SHP77 treated with DMSO at 0.1 percent for 48 hours (cell line): ENCODE results near the gene ANKRD11.
A peak's percentile ranks its signal among the peaks of the same experiment; 100 is the strongest.
"Not testable (repeated sequence)": the region's sequence is repeated elsewhere in the genome, so short reads cannot be mapped to it uniquely, and the experiment has no call there.

Experiments used
- DNase-seq: peaks from one replicate; lab custom pipeline; 2025; lab: John Stamatoyannopoulos, UW

ANKRD11 gene

GRCh38 chr16:89264800-89265550, 225.4 kb downstream of the ANKRD11 start:
- DNase-seq: no peak

GRCh38 chr16:89261691-89262563, 228.4 kb downstream of the ANKRD11 start:
- DNase-seq: no peak

- DNase-seq: not testable (repeated sequence)
These were observed 230.5 kb downstream of the ANKRD11 start for GRCh38 chr16:89259901-89260300.

- DNase-seq: no peak
These were observed 232.4 kb downstream of the ANKRD11 start for GRCh38 chr16:89257757-89258465.

GRCh38 chr16:89257281-89257731, 233.1 kb downstream of the ANKRD11 start:
- no peak for DNase-seq

- no peak for DNase-seq
These were observed 233.6 kb downstream of the ANKRD11 start for GRCh38 chr16:89256651-89257254.

- no peak for DNase-seq
These were observed 236.6 kb downstream of the ANKRD11 start for GRCh38 chr16:89253548-89254287.

GRCh38 chr16:89248196-89248982, 242.0 kb downstream of the ANKRD11 start:
- DNase-seq: no peak

GRCh38 chr16:89247734-89248075, 242.7 kb downstream of the ANKRD11 start:
- not testable (repeated sequence) for DNase-seq

- peak; percentile 79 for DNase-seq
These were observed 243.2 kb downstream of the ANKRD11 start for GRCh38 chr16:89246903-89247733.

GRCh38 chr16:89246383-89246902, 243.9 kb downstream of the ANKRD11 start:
- peak; percentile 65 for DNase-seq

GRCh38 chr16:89244754-89245153, 245.6 kb downstream of the ANKRD11 start:
- no peak for DNase-seq

GRCh38 chr16:89244264-89244663, 246.1 kb downstream of the ANKRD11 start:
- DNase-seq: not testable (repeated sequence)

- no peak for DNase-seq
These were observed 246.7 kb downstream of the ANKRD11 start for GRCh38 chr16:89243664-89244063.

GRCh38 chr16:89242795-89243200, 247.6 kb downstream of the ANKRD11 start:
- no peak for DNase-seq

- DNase-seq: peak; percentile 49
These were observed 249.0 kb downstream of the ANKRD11 start for GRCh38 chr16:89241187-89242007.

- peak; percentile 10 for DNase-seq
These were observed 252.6 kb downstream of the ANKRD11 start for GRCh38 chr16:89237733-89238132.
